GM18870 (cell line): ENCODE measurements around the gene TCF12.

Experiments
- ATAC-seq: cut with Tn5 transposase; IDR thresholded peaks from one replicate; pipeline ENCODE4 v1.9.1; 2021; ENCODE audit warnings: moderate library complexity; ENCODE audit not compliant: unreplicated experiment

The TCF12 gene

DNA sequence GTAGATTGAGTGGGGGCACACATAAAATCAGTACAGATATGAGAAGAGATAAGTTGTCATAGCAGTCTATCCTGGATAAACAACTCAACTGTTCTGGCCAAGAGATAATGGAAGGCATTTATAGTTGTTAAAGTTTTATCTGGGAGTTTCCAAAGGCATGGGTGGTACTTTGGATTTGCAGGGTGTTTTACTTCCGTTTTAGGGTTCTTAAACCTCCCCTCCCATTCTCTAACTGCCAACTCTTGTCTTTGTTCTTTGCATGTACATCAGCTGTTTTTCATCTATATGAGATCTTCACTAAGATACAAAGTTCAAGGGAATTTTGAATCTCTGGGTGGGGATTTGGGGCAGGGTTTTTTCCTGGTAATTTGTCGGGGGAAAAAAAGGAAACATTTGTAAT, 283.1 kb downstream of the TCF12 start:
- ATAC-seq: no peak

DNA sequence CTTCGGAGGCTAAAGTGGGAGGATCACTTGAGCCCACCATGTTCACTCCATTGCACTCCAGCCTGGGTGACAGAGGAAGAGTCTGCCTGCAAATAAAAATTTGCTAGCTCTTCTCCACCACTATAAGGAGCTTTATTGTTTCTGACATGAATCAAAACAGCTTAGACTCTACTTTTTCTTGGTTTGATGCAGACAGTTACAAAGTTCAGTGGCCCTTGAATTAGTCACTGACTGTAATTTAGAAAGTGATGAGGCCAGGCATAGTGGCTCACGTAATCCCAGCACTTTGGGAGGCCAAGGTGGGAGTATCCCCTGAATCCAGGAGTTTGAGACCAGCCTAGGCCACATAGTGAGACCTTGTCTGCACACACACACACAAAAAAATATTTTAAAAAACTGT, 285.5 kb downstream of the TCF12 start:
- no peak for ATAC-seq

DNA sequence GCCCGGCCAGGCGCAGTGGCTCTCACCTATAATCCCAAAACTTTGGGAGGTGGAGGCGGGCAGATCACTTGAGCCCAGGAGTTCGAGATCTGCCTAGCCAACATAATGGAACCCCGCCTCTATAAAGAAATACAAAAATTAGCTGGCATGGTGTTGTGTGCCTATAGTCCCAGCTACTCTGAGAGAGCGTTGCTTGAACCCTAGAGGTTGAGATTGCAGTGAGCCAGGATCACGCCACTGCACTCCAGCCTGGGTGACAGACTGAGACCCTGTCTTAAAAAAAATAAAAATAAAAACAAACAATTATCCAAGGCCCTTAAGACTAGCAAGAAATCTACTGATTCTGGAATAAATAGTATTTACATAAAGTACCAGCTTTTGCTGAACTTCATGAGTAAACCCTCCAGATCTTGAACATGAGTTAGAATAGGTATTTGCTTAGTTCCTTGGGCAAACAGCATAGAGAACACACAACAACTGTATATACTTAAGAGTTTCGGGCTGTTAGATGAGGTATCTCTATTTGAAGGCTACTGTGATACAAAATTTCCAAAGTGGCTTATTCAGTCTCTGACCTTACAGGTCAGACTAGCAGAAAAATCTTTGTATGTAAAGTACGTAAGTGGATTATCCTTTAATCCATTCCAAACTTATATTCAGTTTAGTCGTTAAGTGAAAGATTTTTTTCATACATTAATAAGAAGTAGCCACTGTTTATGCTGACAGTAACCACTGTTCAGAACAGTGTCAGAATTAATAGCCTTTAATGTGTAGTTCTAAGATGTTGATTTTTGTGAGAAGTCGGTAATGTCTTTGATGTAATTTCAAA, 286.8 kb downstream of the TCF12 start:
- ATAC-seq: no peak

- no peak for ATAC-seq
Observed at GRCh38 chr15:57205996-57206395, 287.6 kb downstream of the TCF12 start.

- ATAC-seq: peak; percentile 68
Observed at GRCh38 chr15:57213862-57214261, 295.4 kb downstream of the TCF12 start.

- no peak for ATAC-seq
Observed at GRCh38 chr15:57215326-57215725, 296.9 kb downstream of the TCF12 start.

DNA sequence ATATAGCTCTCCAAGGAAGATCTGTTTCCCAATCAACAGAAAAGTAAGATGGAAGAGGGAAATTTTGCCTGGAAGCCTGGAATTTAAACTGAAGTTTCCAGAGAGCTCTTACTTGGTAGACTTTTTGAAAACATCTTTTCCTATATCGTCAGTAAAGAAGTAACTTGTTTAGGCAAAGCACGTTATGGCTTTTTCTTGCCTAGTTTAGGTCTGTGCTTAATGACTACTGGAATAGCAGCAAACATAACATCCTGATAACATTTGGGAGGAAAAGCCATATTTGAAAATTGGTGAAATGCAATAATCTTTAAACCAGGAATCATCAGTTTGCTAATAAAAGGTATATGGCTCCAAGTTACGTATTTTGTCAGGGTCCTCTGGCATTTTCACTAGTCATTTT, 297.4 kb downstream of the TCF12 start:
- no peak for ATAC-seq

GRCh38 chr15:57216288-57216687, 297.8 kb downstream of the TCF12 start:
- ATAC-seq: no peak

DNA sequence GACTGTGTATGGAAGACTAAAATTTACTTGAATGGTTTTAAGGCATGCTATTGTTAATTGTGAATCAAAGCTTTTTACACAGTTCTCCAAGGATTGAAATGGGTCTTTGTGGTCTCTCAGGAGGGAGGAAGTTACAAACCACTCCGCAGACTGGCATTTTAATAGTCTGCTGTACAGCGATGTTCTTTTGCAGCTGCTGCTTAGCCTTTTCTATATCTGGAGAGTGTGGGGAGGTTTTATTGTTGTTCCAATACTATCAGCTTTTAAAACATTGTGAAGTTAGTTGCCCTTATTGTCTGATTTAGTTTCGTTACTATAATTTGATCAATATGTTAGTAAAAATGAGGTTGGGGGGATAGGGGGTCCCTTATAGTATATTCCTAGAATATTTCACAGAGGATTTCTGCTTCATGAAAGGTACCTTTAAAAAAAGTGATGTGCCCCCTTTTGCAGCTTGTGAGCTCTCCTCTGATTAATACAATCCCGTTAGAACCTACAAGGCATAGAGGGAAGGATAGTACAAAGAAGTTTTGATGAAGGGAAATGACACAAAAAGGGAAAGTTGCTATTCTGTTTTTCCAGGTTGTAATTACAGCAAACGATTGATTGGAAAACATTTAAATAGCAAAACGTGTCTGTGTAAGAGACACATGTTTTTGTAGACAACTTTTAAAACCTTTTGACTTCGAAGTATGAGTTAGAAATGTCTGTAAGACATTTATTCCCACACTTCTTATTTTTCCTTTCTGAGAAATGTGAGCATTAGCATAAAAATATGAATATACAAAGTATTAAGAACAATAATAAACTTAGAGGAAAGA, 299.5 kb downstream of the TCF12 start:
- ATAC-seq: no peak

DNA sequence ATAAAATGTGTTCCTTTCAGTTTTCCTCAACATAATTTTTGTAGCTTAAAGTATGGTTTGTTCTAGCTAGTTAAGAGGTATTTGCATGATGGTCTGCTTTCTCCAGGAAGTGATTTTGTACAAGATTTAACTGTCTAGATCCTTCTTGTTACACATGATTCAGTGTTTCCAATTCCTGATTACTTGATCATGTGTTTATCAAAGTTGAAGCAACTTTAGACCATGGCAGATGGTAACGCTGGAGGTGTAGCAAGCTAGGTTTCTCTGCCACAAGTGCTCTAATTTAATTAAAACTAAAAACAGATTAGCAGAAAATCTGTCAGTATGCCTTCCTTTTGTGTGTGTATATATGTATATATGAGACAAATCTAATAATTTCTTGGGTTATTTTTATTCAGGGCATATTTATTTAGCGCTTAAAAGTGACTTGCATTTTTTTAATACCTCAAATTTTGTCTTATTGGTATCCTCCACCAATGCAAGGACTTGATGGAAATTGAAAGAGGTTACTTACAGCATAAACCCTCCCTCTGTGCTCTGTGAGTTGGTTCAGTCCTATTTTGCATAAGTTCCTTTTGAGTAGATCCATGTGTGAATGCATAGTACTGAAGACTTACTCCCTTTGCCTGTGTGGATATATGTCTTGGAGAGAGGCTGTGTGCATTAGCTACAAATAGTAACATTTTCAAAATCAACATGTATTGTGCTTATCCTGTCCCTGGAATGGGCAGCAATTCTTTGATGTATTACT, 300.6 kb downstream of the TCF12 start:
- ATAC-seq: no peak

DNA sequence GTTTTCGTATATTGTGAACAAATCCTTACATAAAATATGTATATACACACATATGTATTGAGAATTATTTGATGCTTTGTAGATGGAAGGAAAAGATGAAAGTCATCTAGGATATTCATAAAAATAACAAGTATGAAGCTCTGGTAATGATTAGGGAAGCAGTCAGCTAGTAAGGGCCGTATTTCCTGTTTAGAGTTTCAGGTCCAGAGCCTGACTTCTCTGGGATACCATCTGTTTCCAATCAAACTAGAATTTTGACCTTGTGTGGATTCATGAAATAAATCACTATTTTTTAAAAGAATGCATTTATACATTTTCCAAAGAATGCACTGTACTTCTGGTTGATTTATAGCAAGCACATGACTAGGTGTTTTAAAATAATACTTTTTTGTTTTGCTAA, 301.8 kb downstream of the TCF12 start:
- no peak for ATAC-seq

GRCh38 chr15:57221134-57221533, 302.7 kb downstream of the TCF12 start:
- no peak for ATAC-seq

- no peak for ATAC-seq
Observed at GRCh38 chr15:57223345-57223744, 304.9 kb downstream of the TCF12 start.

DNA sequence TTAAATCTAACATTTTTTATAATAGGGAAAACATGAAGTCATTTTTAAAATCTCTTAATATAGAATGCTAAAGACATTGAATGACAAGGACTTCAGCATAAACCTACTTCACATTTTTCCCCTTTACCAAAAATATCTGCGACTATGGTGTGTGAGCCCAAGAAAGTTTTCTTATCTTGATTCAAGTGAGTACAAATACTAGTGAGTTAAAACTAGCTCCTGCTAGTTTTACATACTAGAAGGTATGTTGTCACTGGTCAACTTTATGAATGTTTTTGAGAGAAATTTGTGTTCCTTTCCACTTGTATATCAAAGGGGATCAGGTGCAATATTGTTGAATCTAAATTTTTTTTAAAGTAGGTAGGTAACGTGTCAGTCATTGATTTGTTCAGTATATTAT, 305.4 kb downstream of the TCF12 start:
- ATAC-seq: no peak

DNA sequence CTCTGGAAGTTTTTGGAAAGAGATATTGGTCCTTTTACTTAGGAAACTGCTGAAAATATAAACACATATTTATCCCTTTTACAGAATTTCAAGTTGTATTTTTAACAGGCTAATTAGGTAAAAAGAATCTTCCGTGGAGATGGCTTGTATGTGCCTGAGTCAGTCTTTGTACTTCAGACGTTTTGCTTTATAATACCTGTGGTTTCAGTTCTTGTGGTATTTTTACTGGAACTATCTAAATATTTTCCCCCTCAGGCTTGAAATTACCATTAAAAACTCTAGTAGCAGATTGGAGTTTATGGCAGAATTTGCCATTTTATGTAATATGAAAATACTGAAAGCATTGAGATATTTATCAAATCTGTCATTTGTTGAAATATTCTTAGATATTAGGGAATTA, 306.2 kb downstream of the TCF12 start:
- ATAC-seq: no peak

DNA sequence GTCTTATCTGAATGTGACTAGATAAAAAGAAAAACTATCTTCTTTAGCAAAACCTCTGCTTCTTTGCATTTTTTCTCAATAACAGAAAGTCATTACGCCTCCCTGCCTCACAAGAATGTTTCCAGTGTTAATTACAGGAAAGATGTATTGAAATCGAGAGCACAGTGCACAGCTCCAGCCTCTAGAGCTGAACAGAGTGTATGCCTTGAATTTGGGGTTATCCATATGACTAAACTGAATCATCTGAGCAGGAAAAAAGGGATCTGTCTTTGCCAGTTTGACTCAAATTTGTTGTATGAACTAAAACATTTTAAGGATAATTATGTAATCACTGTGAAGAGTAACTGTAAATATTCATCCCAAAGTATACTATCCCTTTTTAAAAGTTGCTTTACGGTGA, 308.7 kb downstream of the TCF12 start:
- no peak for ATAC-seq

DNA sequence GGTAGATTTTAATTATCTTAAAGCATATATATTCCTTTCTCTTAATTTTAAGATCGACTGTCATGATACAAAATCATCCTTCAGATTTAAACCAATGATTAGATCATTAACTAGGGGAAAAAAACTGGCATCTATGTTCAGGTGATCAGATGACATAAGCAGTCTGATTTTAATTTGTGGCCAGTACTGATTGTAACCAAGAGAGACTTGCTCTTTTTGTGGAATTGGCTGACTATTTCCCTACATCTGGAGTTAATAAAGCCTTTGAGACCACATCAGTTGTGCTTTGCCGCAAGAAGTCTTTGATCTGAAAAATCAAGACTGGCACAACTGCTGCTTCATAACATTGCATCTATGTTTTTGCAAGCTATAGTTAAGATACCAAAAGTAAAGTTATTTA, 309.5 kb downstream of the TCF12 start:
- ATAC-seq: no peak

- ATAC-seq: no peak
Observed at GRCh38 chr15:57228395-57228794, 310.0 kb downstream of the TCF12 start.

DNA sequence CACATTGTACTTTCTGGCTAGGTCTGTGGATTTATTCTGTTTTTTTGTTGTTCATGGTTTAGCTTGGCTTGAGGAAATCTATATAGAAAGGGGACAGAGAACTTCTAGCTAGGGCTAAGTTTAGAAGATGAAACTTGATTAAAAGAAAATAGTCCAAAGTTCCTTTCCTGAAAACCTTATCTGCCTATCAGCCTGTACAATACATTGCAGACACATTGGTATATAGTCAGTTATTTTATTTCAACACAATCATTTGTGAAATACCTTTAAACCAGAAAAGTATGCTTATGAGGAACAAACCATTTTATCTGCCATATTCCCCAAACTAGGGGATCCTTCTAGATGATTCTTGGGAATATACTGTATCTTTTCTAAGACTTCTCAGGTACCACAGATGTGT, 310.6 kb downstream of the TCF12 start:
- no peak for ATAC-seq

DNA sequence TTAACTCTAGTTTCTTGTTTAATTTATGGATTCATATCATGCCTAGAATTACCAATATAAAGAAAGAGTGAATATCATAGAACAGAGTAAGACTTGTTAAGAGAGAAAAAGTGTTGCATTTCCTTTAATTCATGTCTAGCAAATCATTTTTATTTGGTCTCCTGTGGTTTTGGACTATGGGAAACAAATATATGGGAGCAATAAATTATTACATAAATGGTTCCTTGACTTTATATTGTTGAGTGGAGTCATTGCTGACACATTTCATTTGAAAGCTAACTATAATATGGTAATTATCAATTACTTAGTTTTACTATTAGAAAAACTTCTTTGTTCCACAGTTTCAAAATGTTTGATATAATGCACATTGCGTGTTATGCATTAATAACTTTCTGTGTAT, 313.1 kb downstream of the TCF12 start:
- ATAC-seq: no peak

DNA sequence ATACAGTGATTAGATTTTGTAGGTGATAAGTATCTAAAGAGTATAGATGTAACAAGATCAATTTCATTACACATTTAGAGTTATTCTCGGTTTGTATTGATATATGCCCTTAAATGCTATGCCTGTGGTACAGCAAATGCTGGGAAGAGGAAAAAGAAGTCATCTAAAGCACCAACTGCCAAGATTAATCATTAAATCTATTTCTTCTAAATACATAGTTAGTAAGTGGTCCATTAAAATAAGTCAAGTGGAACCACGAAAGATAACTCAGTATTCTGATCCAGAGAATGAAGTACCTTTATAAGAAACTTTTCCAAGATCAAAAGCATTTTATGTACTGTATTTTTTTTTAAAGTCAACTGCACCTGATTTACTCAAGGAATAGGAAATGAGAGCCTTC, 315.7 kb downstream of the TCF12 start:
- ATAC-seq: no peak

DNA sequence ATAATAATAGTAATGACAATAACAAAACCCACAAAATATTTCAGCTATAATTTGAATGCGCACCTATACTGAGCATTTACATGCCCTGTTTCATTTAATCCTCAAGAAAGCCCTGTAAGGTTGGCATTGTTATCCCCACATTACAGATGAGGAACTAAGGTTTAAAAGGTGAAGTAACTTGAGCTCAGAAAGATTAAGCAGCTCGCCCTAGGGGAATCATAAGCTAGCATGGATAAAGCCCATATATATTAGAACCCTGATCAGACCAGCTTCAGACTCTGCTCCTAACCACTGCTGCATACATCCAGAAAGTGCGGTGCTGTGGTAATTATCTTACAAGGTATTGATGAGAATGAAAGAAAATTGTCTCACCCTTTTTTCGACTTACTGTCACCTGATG, 316.7 kb downstream of the TCF12 start:
- no peak for ATAC-seq
